ENCODE data around the gene DDX1.

DNA sequence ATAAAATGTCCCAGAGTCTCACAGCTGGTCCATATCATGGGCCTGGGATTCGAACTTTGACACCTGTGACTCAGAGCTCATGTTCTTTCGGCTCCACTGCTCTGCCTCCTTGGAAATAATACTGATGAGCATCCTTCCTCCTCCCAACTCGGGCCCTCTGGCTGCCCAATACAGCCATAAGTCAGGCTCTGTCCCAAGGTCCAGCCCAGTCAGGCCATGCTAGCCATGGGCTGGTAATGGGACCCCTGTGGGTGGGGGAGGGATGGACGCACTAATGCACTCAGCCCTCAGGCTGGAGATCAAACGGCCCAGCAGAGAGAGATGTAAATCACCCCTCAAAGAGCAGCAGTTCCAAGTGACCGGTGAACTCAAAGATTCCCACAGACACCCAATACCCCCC is 61.1 kb downstream of the DDX1 start:
- TF ChIP-seq, protein P1, sequence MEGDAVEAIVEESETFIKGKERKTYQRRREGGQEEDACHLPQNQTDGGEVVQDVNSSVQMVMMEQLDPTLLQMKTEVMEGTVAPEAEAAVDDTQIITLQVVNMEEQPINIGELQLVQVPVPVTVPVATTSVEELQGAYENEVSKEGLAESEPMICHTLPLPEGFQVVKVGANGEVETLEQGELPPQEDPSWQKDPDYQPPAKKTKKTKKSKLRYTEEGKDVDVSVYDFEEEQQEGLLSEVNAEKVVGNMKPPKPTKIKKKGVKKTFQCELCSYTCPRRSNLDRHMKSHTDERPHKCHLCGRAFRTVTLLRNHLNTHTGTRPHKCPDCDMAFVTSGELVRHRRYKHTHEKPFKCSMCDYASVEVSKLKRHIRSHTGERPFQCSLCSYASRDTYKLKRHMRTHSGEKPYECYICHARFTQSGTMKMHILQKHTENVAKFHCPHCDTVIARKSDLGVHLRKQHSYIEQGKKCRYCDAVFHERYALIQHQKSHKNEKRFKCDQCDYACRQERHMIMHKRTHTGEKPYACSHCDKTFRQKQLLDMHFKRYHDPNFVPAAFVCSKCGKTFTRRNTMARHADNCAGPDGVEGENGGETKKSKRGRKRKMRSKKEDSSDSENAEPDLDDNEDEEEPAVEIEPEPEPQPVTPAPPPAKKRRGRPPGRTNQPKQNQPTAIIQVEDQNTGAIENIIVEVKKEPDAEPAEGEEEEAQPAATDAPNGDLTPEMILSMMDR (IDR thresholded peaks at IDR 0.05), result no peak
- no peak for TF ChIP-seq POLR2A (IDR thresholded peaks at IDR 0.05)

Data from heart left ventricle (tissue), 13 donors.